HG02943 (cell line): ENCODE data around the gene GRIN1.

Experiments used
- ATAC-seq: cut with Tn5 transposase; IDR thresholded peaks from one replicate; pipeline ENCODE4 v1.9.1; 2021; ENCODE audit warnings: mild to moderate bottlenecking, low read depth, moderate library complexity; ENCODE audit not compliant: unreplicated experiment

Gene GRIN1

GRCh38 chr9:137138722-137139467, at the start of gene GRIN1:
Gene GRIN1 (plus strand): TSS chr9:137139154. CDS start chr9:137139487, 333 bp downstream.
- no peak for ATAC-seq

GRCh38 chr9:137089232-137089947, 49.6 kb upstream of the GRIN1 start:
- ATAC-seq: no peak

- ATAC-seq: peak; percentile 71
These were observed 43.1 kb upstream of the GRIN1 start for GRCh38 chr9:137095664-137096517.

GRCh38 chr9:137096785-137097546, 42.0 kb upstream of the GRIN1 start:
- no peak for ATAC-seq

GRCh38 chr9:137097761-137098462, 41.0 kb upstream of the GRIN1 start:
- no peak for ATAC-seq

- no peak for ATAC-seq
These were observed 39.7 kb upstream of the GRIN1 start for GRCh38 chr9:137099231-137099630.

GRCh38 chr9:137103206-137103999, 35.6 kb upstream of the GRIN1 start:
- ATAC-seq: no peak

- ATAC-seq: no peak
These were observed 32.9 kb upstream of the GRIN1 start for GRCh38 chr9:137105814-137106661.

GRCh38 chr9:137106662-137107250, 32.2 kb upstream of the GRIN1 start:
- ATAC-seq: no peak

GRCh38 chr9:137107312-137107921, 31.5 kb upstream of the GRIN1 start:
- no peak for ATAC-seq

GRCh38 chr9:137107982-137108381, 31.0 kb upstream of the GRIN1 start:
- no peak for ATAC-seq

- no peak for ATAC-seq
These were observed 30.2 kb upstream of the GRIN1 start for GRCh38 chr9:137108608-137109249.

- no peak for ATAC-seq
These were observed 29.5 kb upstream of the GRIN1 start for GRCh38 chr9:137109250-137110146.

GRCh38 chr9:137110147-137110910, 28.6 kb upstream of the GRIN1 start:
- no peak for ATAC-seq
